Subcutaneous abdominal adipose tissue (tissue), 5 donors: ENCODE data around the gene ZBTB45.

Experiments used
- H3K27ac ChIP-seq: one replicate; pipeline ENCODE4 v1.7.0; 2013; ENCODE audit warnings: low read depth, mild to moderate bottlenecking, inconsistent platforms, low read length, moderate library complexity
- H3K27me3 ChIP-seq, 5 donors: one replicate each; pipeline ENCODE4 v1.7.0; 2013; ENCODE audit warnings: low read length in 5 of 5, inconsistent platforms in 1 of 5; ENCODE audit not compliant: control insufficient read depth in 5 of 5, insufficient read depth in 4 of 5
- H3K36me3 ChIP-seq, 5 donors: one replicate each; pipeline ENCODE4 v1.7.0; 2013; ENCODE audit warnings: low read length in 5 of 5; ENCODE audit not compliant: control insufficient read depth in 5 of 5, insufficient read depth in 5 of 5
- H3K4me1 ChIP-seq, 5 donors: one replicate each; pipeline ENCODE4 v1.7.0; 2013; ENCODE audit warnings: low read length in 5 of 5, mild to moderate bottlenecking in 3 of 5, moderate library complexity in 1 of 5; ENCODE audit not compliant: control insufficient read depth in 5 of 5, insufficient read depth in 5 of 5
- H3K4me3 ChIP-seq, 5 donors: one replicate each; pipeline ENCODE4 v1.7.0; 2013; ENCODE audit warnings: low read length in 5 of 5, low read depth in 1 of 5
- H3K9ac ChIP-seq, 5 donors: one replicate each; pipeline ENCODE4 v1.7.0; 2013; ENCODE audit warnings: low read length in 5 of 5, mild to moderate bottlenecking in 4 of 5, moderate library complexity in 3 of 5
- H3K9me3 ChIP-seq, 5 donors: one replicate each; pipeline ENCODE4 v1.7.0; 2013; ENCODE audit warnings: low read length in 5 of 5; ENCODE audit not compliant: control insufficient read depth in 5 of 5
- donor health status: healthy.
- donor health status: healthy.
- donor health status: healthy.
- donor health status: healthy.
- donor health status: healthy.

The ZBTB45 gene

DNA sequence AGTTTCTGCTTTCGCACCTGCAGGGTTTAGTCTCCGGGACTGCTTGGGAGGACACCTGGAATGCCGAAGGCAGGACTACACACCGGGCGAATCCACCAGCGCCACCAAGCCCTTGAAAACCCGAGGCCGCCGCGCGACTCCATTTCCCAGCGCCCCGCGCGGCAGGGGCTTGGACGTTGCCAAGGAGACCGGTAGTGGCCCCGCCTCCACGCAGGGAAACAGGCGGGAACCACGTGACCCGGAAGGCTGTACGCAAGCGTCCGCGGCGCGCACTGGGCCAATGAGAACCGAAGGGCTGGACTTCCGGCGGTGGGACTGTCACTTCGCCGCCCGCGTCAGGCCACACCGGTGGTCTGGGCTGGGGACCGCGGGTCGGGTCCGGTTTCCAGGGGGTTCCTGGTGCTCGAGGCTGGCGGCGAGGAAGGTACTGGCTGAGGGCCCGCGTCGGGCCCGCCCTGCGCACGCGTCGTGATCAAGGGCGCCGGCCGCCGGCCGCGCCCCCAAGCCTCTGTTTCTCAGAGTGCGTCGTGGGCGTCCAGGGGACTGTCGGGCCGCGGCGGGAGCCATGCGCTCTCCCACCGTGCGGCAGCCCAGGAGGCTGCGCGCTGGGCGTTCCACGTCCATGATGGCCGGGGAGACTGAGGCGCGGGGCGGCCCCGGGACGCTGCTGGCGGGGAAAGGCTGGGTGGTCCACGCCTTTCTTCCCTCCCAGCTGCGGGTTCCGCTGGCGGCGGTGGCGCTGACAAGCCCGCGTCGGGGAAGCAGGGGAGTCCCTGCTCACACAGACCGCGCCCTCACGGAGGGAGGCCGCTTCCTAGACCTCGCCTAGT, 52.6 kb downstream of the ZBTB45 start, which contains the start of gene ZNF324:
ZNF324 (plus strand) TSS at position 321 of the 830 bp plus-strand sequence. CDS start 2,106 bp downstream, outside the sequence.
- Histone ChIP-seq H3K4me1 (peaks cover 0 to 23% (median 20%) of the 10 kb centered on the region in 5 donors), H3K36me3 (peaks cover 0 to 25% (median 23%) of the 10 kb centered on the region in 5 donors), H3K27me3 (no peaks in the 10 kb centered on the region), H3K9me3 (no peaks in the 10 kb centered on the region), H3K9ac (peak within 1 kb of the TSS in 4 of 5 donors; percentile 82 to 96 (median 88)), H3K27ac (peak within 1 kb of the TSS; percentile 41), H3K4me3 (peak within 1 kb of the TSS; percentile 78 to 94 (median 87))

GRCh38 chr19:58466089-58466759, 53.4 kb downstream of the ZBTB45 start:
- Histone ChIP-seq H3K9me3 (no peaks in the 10 kb centered on the region), H3K4me1 (peaks cover 0 to 23% (median 20%) of the 10 kb centered on the region in 5 donors), H3K27me3 (no peaks in the 10 kb centered on the region), H3K36me3 (peaks cover 0 to 19% (median 17%) of the 10 kb centered on the region in 5 donors), H3K4me3 (peak overlapping the region; percentile 78 to 94 (median 87)), H3K27ac (no peak overlapping the region), H3K9ac (peak overlapping the region in 2 of 5 donors; percentile 39 to 96)
